CD14-positive monocyte (primary cell): ENCODE results near the gene MEF2B. TPM values are rescaled to one million over a fixed set of nuclear protein-coding genes. Genes with fewer than 3 reads are reported as not detected.

ENCODE experiments used
- DNase-seq, 3 donors: peaks; one replicate each; pipeline ENCODE4 v3.0.0-alpha.2; 2011 to 2022
- H2AFZ ChIP-seq: 2 replicates; pipeline ENCODE4 v1.6.0; 2012; ENCODE audit warnings: mild to moderate bottlenecking, low read depth, low read length, inconsistent platforms; ENCODE audit not compliant: insufficient read depth, poor library complexity, severe bottlenecking
- H3K27ac ChIP-seq, 2 donors: 1 replicate in 1 of 2; 2 replicates in 1 of 2; pipeline ENCODE4 v1.5.1; 2012 to 2013; ENCODE audit warnings: low read length in 2 of 2, control low read depth in 1 of 2, inconsistent platforms in 1 of 2, low read depth in 1 of 2, mild to moderate bottlenecking in 1 of 2
- H3K27me3 ChIP-seq, 2 donors: one replicate each; pipeline versions ENCODE4 v1.6.0 to v1.6.1; 2011 to 2013; ENCODE audit warnings: low read length in 2 of 2; ENCODE audit not compliant: control insufficient read depth in 2 of 2, insufficient read depth in 2 of 2
- H3K36me3 ChIP-seq, 2 donors: replicated peaks in 1 of 2; 1 replicate in 1 of 2; 2 replicates in 1 of 2; pipeline versions ENCODE4 v1.5.1 to v1.6.1; 2012 to 2013; ENCODE audit warnings: low read length in 2 of 2, control low read depth in 1 of 2, inconsistent platforms in 1 of 2, mild to moderate bottlenecking in 1 of 2; ENCODE audit not compliant: insufficient read depth in 2 of 2, control insufficient read depth in 1 of 2
- H3K4me1 ChIP-seq, 2 donors: 1 replicate in 1 of 2; 2 replicates in 1 of 2; pipeline versions ENCODE4 v1.5.1 to v1.6.1; 2012 to 2013; ENCODE audit warnings: low read length in 2 of 2, control low read depth in 1 of 2, inconsistent platforms in 1 of 2, mild to moderate bottlenecking in 1 of 2, moderate library complexity in 1 of 2; ENCODE audit not compliant: insufficient read depth in 2 of 2, control insufficient read depth in 1 of 2
- H3K4me2 ChIP-seq: replicated peaks from 2 replicates; pipeline ENCODE3; 2012; ENCODE audit warnings: low read length, moderate library complexity, mild to moderate bottlenecking; ENCODE audit not compliant: poor library complexity, severe bottlenecking; ENCODE audit errors: extremely low read depth
- H3K4me3 ChIP-seq, 3 experiments: fragments of 200-600 bp in 1 of 3; sonication (generic) in 1 of 3; replicated peaks in 1 of 3; 1 replicate in 2 of 3; 2 replicates in 1 of 3; pipeline ENCODE4 v1.5.1; 2011 to 2013; ENCODE audit warnings: low read length in 3 of 3, mild to moderate bottlenecking in 3 of 3, control low read depth in 2 of 3, low read depth in 2 of 3, inconsistent platforms in 1 of 3, moderate library complexity in 1 of 3
- H3K79me2 ChIP-seq: 2 replicates; pipeline ENCODE4 v1.6.0; 2012; ENCODE audit warnings: mild to moderate bottlenecking, control low read depth, inconsistent platforms, low read length, moderate library complexity; ENCODE audit not compliant: insufficient read depth
- H3K9ac ChIP-seq: 2 replicates; pipeline ENCODE4 v1.6.0; 2017; ENCODE audit warnings: low read length, mild to moderate bottlenecking; ENCODE audit not compliant: insufficient read depth, poor library complexity, severe bottlenecking
- H3K9me3 ChIP-seq, 2 donors: replicated peaks in 1 of 2; 1 replicate in 1 of 2; 2 replicates in 1 of 2; pipeline versions ENCODE4 v1.5.1 to v1.6.1; 2012 to 2013; ENCODE audit warnings: low read length in 2 of 2, control low read depth in 1 of 2; ENCODE audit not compliant: control insufficient read depth in 1 of 2, insufficient read depth in 1 of 2
- H4K20me1 ChIP-seq: 2 replicates; pipeline ENCODE4 v1.6.0; 2012; ENCODE audit warnings: mild to moderate bottlenecking, low read length, control low read depth, moderate library complexity; ENCODE audit not compliant: insufficient read depth
- H3K27ac Mint-ChIP-seq, 7 donors: one replicate each; pipeline ENCODE4 v1.8.0; 2020; ENCODE audit warnings: mild to moderate bottlenecking in 7 of 7, mixed read lengths in 7 of 7, moderate library complexity in 6 of 7, inconsistent platforms in 2 of 7
- H3K27me3 Mint-ChIP-seq, 3 donors: one replicate each; pipeline ENCODE4 v1.8.0; 2021 to 2022; ENCODE audit warnings: low read depth in 3 of 3, mild to moderate bottlenecking in 3 of 3, mixed read lengths in 3 of 3, moderate library complexity in 3 of 3, inconsistent platforms in 1 of 3
- H3K36me3 Mint-ChIP-seq, 2 donors: one replicate each; pipeline ENCODE4 v1.8.0; 2020; ENCODE audit warnings: mixed read lengths in 2 of 2, inconsistent platforms in 1 of 2, mild to moderate bottlenecking in 1 of 2
- H3K4me1 Mint-ChIP-seq: one replicate; pipeline ENCODE4 v1.8.0; 2020; ENCODE audit warnings: mild to moderate bottlenecking, mixed read lengths
- H3K4me3 Mint-ChIP-seq, 2 donors: one replicate each; pipeline ENCODE4 v1.8.0; 2020; ENCODE audit warnings: mild to moderate bottlenecking in 2 of 2, mixed read lengths in 2 of 2, moderate library complexity in 1 of 2
- H3K9me3 Mint-ChIP-seq, 7 donors: one replicate each; pipeline ENCODE4 v1.8.0; 2020 to 2022; ENCODE audit warnings: mixed read lengths in 7 of 7, mild to moderate bottlenecking in 6 of 7, moderate library complexity in 6 of 7, inconsistent platforms in 2 of 7
- CTCF ChIP-seq: fragments of 200-600 bp; IDR thresholded peaks from one replicate; pipeline ENCODE4 v1.8.0; 2022; ENCODE audit warnings: antibody characterized with exemption, mild to moderate bottlenecking
- WGBS: methylation state at CpG from one replicate; pipeline ENCODE4 v1.1.5; 2013; ENCODE audit warnings: missing lambda C conversion rate; ENCODE audit not compliant: insufficient coverage; 5-methylcytosine and 5-hydroxymethylcytosine counted together
- intact Hi-C, 2 donors: fragments of 100-400 bp; cut with micrococcal nuclease; formaldehyde crosslinking; loops; one replicate each; pipeline versions ENCODE4 v1.15.0 to v1.15.1; 2023
- polyA plus RNA-seq, 3 donors: library from polyadenylated mRNA; depleted of rRNA in 1 of 3; unstranded in 2 of 3; stranded (reverse) in 1 of 3; fragments of 300-500 nt in 2 of 3; fragments of >200 nt in 1 of 3; fragmentation: Illumina TruSeq in 2 of 3; gene quantifications; 1 replicate in 2 of 3; 2 replicates in 1 of 3; pipeline ENCODE4 v1.2.3, GENCODE V29; 2012 to 2021

MEF2B gene
- polyA plus RNA-seq, 3 donors, result 0.15 to 1.8 (median 0.30) TPM

GRCh38 chr19:19212916-19213315, 42.9 kb upstream of the MEF2B start:
- intact Hi-C loops, result no loop called here
- TF ChIP-seq CTCF, result no peak
- no peaks in the 10 kb centered on the region for H3K36me3 Mint-ChIP-seq
- 19% methylated on average over 6 of the region's 7 CpGs for WGBS
- peak overlapping the region in 1 of 2 donors; percentile 27 for H3K4me3 Mint-ChIP-seq
- no peak for DNase-seq
- peaks cover 52 to 72% (median 59%) of the 10 kb centered on the region in 3 donors for H3K27me3 Mint-ChIP-seq
- peaks cover 0 to 10% (median 5%) of the 10 kb centered on the region in 7 donors for H3K9me3 Mint-ChIP-seq
- no peaks in the 10 kb centered on the region for H3K4me1 Mint-ChIP-seq
- no peaks in the 10 kb centered on the region for H3K79me2 ChIP-seq
- no peak overlapping the region for H3K9ac ChIP-seq
- peaks cover 5 to 36% of the 10 kb centered on the region in 2 donors for H3K27me3 ChIP-seq
- no peak overlapping the region for H3K4me3 ChIP-seq
- no peaks in the 10 kb centered on the region for H4K20me1 ChIP-seq
- no peak overlapping the region for H3K27ac Mint-ChIP-seq
- no peak overlapping the region for H3K27ac ChIP-seq
- H3K9me3 ChIP-seq, result peaks cover 2 to 4% of the 10 kb centered on the region in 2 donors
- H3K4me2 ChIP-seq, result no peak overlapping the region
- no peak overlapping the region for H2AFZ ChIP-seq
- no peaks in the 10 kb centered on the region for H3K36me3 ChIP-seq
- H3K4me1 ChIP-seq, result no peaks in the 10 kb centered on the region

GRCh38 chr19:19211499-19212420, 41.7 kb upstream of the MEF2B start, which contains the start of gene NCAN:
Gene NCAN (plus strand): TSS chr19:19211958. CDS start chr19:19216954, 4,996 bp downstream.
- no peak for DNase-seq
- Histone ChIP-seq H4K20me1 (no peaks in the 10 kb centered on the region), H3K9ac (no peak within 1 kb of the TSS), H3K4me1 (no peaks in the 10 kb centered on the region), H3K27me3 (peaks cover 5 to 36% of the 10 kb centered on the region in 2 donors), H3K27ac (no peak within 1 kb of the TSS), H3K36me3 (no peaks in the 10 kb centered on the region), H3K9me3 (peaks cover 4 to 7% of the 10 kb centered on the region in 2 donors), H3K4me3 (no peak within 1 kb of the TSS), H3K79me2 (no peaks in the 10 kb centered on the region), H3K4me2 (no peak within 1 kb of the TSS), H2AFZ (no peak within 1 kb of the TSS)
- H3K4me3 Mint-ChIP-seq, result peak within 1 kb of the TSS in 1 of 2 donors; percentile 75
- no peak for TF ChIP-seq CTCF
- H3K27me3 Mint-ChIP-seq, result peaks cover 54 to 74% (median 58%) of the 10 kb centered on the region in 3 donors
- peaks cover 0 to 7% (median 6%) of the 10 kb centered on the region in 7 donors for H3K9me3 Mint-ChIP-seq
- intact Hi-C loops, result no loop called here
- no peaks in the 10 kb centered on the region for H3K36me3 Mint-ChIP-seq
- 15% methylated on average over 44 of the region's 54 CpGs for WGBS
- peaks cover 7% of the 10 kb centered on the region for H3K4me1 Mint-ChIP-seq
- no peak within 1 kb of the TSS for H3K27ac Mint-ChIP-seq
